ENCODE results near the gene SUSD1.

Gene SUSD1

GRCh38 chr9:112035166-112035826 lies 139.8 kb downstream of the SUSD1 start:
- no peak for DNase-seq

- DNase-seq = no peak
Observed at GRCh38 chr9:112034216-112034611, 140.9 kb downstream of the SUSD1 start.

GRCh38 chr9:112033237-112034215 lies 141.6 kb downstream of the SUSD1 start:
- no peak for DNase-seq

DNA sequence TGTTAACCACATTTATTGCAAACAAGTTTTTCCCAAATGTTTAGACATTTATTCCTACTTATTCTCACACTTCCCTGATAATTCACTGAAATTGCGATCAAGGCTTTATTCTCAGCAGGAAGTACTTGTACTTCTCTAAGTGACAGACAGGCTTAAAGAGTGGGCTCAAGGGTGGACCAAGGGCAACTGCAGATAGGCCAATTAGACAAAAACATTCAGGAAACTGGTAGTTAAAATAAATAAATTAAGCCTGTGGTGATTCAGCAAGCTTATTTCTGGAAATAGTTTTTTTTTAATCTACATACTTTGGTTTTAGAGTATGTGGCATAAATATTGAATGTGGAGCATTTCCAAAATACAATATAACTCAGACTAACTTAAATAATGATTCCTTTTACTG lies 142.4 kb downstream of the SUSD1 start:
- no peak for DNase-seq

- DNase-seq = no peak
Observed at GRCh38 chr9:112032009-112032408, 143.1 kb downstream of the SUSD1 start.

DNA sequence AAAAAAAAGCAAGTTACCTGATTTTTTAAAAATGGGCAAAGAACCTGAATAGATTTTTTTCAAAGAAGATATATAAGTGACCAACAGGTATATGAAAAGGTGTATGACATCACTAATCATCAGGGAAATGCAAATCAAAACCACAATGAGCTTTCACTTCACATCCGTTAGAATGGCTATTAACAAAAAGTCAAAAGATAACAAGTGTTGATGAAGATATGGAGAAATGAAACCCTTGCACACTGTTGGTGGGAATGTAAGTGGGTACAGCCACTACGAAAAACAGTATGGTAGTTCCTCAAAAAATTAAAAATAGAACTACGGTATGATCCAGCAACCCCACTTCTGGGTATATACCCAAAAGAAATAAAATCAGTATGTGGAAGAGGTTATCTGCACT lies 143.7 kb downstream of the SUSD1 start:
- no peak for DNase-seq

- DNase-seq = peak; percentile 96
Observed at GRCh38 chr9:112029921-112030444, 145.1 kb downstream of the SUSD1 start.

GRCh38 chr9:112028242-112029221 lies 146.6 kb downstream of the SUSD1 start:
- DNase-seq = peak; percentile 78

GRCh38 chr9:112025850-112026249 lies 149.2 kb downstream of the SUSD1 start:
- DNase-seq = no peak

- DNase-seq = no peak
Observed at GRCh38 chr9:112021742-112022141, 153.4 kb downstream of the SUSD1 start.

DNA sequence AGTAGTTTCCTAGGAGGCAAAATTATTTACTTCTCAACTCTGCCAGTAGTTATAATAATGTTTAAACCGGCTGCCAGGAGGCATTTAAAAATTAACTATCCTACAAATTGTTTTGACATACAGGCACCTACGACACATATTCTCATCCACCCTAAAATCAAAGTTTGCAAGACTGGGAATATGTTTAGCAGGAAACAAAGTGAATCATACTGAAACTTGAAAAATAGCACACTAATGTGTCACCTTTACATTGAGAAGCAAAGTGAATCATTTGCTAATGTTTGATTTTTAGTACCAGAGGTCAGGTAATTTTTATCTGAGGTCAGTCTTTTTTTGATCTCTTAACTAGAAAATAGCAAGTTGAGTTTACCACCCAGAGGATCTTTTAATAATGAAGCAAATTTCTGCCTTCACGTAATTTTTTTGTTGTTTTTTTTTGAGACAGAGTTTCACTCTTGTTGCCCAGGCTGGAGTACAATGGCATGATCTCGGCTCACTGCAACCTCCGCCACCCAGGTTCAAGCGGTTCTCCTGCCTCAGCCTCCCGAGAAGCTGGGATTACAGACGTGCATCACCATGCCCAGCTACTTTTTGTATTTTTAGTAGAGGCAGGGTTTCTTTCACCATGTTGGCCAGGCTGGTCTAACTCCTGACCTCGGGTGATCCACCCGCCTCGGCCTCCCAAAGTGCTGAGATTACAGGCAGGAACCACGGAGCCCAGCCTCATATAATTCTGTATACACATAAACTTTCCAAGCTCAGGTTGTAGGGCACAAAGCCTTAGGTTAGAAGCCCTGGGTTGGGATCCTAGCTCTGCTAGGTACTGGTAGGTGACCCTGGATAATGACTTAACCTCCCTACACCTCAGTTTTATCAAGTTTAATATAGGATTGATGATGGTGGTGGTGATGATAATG lies 154.2 kb downstream of the SUSD1 start:
- peak; percentile 99 for DNase-seq

- no peak for DNase-seq
Observed at GRCh38 chr9:112017878-112018277, 157.2 kb downstream of the SUSD1 start.

DNA sequence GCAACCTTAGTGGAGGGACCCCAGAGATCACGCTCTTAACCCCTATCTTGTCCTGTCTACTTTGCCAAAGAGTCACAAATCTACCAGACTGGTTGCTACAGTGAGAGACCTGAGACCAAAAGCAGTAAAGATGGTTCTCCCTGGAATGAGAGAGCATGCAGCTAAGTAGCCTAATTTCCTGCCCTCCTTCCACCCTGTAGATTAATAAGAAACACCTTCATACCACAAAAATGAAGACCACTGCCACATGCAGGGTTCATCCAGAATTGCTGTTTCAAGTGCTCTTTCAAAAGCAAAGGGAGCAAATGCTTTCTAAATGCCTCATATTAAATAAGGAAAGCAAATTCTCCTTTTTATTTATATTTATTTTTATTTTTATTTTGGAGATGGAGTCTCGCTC lies 159.4 kb downstream of the SUSD1 start:
- no peak for DNase-seq

GRCh38 chr9:112015149-112015548 lies 159.9 kb downstream of the SUSD1 start:
- DNase-seq = no peak

DNA sequence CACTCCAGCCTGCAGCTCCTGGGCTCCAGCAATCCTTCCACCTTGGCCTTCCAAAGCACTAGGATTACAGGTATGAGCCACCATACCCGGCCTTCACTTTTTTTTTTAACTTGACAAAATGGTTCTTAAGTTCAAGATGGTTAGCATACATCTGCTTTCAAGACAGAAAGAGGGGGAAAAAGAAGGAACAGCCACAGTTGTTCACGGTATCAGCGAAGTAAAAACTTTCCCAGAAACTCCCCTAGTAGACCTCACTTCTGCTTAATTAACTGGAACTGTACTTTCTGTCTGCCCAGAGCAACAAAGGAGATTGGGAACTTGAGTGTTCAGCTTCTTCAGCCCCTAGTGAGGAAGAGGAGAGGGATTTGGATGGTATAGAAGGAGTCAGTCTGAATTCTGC lies 161.8 kb downstream of the SUSD1 start:
- peak; percentile 52 for DNase-seq

DNA sequence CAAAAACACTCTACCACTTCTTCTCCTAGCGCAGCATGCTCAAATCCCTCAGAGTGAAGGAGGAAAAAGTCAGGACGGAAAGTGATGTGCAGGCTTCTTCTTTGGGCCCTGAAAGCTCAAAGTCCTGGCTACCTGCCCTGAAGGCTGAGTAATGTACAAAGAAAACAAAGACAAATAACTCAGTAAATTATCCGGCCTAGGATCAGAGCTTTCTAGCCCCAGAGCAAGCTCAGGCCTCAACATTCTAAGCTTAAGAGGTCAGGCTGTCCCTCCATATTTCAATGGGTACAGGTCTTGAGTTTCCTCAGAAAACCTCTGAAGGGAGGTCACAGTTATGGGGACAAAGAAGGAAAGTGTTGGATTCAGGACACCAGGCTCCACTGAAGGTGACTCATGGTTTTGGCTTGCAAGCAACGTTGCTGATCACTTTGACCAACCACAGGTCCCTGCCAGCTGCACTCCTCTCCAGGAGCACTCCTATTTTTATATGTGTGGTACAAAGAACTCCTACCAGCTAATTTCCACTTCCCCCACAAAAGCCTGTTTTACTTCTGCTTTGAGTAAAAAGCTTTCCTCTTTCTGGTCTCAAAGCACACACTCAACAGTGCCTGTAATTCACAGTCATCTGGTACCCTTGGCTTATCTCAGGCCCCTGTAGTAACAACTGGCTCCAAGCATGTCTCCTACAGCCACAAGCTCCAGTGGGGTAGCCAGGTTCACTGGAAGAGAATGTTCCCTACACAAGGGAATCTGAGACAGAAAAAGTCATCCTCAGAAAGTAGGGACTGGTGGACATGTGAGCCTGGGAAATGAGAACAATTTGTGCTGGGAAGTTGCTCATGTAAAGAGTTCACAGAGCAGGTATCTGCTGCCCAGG lies 162.8 kb downstream of the SUSD1 start:
- DNase-seq = peak; percentile 98

- DNase-seq = no peak
Observed at GRCh38 chr9:112011051-112011620, 164.0 kb downstream of the SUSD1 start.

GRCh38 chr9:112010537-112010936 lies 164.6 kb downstream of the SUSD1 start:
- DNase-seq = no peak

DNA sequence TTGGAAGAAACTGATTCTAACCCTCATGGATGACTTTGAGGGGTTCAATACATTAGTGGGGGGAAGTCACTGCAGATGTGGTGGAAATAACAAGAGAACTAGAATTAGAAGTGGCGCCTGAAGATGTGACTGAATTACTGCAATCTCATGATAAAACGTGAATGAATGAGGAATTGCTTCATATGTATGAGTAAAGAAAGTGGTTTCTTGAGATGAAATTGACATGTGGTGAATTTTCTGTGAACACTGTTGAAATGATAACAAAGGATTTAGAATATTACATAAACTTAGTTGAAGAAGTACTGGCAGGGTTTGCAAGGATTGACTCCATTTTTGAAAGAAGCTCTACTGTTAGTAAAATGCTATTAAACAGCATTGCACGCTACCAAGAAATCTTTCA lies 165.4 kb downstream of the SUSD1 start:
- DNase-seq = no peak

DNA sequence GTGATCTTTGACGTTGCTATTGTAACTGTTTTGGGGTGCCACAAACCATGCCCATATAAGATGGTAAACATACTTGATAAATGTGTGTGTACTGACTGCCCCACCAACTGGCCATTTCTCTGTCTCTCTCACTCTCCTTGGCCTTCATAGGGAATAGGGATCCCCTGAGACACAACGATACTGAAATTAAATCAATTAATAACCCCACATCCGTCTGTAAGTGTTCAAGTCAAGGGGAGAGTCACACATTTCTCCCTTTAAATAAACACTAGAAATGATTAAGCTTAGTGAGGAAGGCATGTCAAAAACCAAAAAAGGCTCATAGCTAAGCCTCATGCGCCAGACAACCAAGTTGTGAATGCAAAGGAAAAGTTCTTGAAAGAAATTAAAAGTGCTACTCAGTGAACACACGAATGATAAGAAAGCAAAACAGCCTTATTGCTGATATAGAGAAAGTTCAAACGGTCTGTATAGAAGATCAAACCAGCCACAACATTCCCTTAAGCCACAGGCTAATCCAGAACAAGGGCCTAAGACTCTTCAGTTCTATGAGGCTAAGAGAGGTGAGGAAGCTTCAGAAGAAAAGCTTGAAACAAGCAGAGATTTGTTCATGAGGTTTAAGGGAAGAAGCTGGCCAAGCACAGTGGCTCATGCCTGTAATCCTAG lies 167.4 kb downstream of the SUSD1 start:
- no peak for DNase-seq

Measured in kidney glomerular epithelial cell (primary cell).